ENCODE results near the gene LYRM7.
"Not testable (repeated sequence)": the region's sequence is repeated elsewhere in the genome, so short reads cannot be mapped to it uniquely, and the experiment has no call there.

The LYRM7 gene

GRCh38 chr5:131246504-131246903, 75.8 kb downstream of the LYRM7 start:
- Histone ChIP-seq H3K9me3 (ENCODE audit: control insufficient read depth, insufficient read depth, low read length) (no peaks in the 10 kb centered on the region), H3K27me3 (ENCODE audit: control insufficient read depth, low read length) (no peaks in the 10 kb centered on the region), H3K4me2 (ENCODE audit: low read length) (no peak overlapping the region), H3K36me3 (ENCODE audit: control insufficient read depth, low read length) (no peaks in the 10 kb centered on the region), H3K27ac (ENCODE audit: low read depth, low read length) (no peak overlapping the region), H4K20me1 (ENCODE audit: control insufficient read depth, insufficient read depth, low read depth, low read length) (no peaks in the 10 kb centered on the region), H3K4me3 (ENCODE audit: low read length) (no peak overlapping the region), H3K79me2 (ENCODE audit: control insufficient read depth, low read length) (no peaks in the 10 kb centered on the region), H3K9me2 (replicated peaks; ENCODE audit: control insufficient read depth, low read length) (no peaks in the 10 kb centered on the region), H3K4me1 (ENCODE audit: control insufficient read depth, low read length) (peaks cover 5% of the 10 kb centered on the region), H3F3A (ENCODE audit: control insufficient read depth, insufficient read depth) (peaks cover 10% of the 10 kb centered on the region; the same call in 1 of the 2 replicates)
- TF ChIP-seq CTCF (IDR thresholded peaks at IDR 0.05; ENCODE audit: low read depth, low read length, poor library complexity, severe bottlenecking) (no peak), EZH2phosphoT487 (IDR thresholded peaks at IDR 0.05; ENCODE audit: borderline replicate concordance, low read length) (no peak)

DNA sequence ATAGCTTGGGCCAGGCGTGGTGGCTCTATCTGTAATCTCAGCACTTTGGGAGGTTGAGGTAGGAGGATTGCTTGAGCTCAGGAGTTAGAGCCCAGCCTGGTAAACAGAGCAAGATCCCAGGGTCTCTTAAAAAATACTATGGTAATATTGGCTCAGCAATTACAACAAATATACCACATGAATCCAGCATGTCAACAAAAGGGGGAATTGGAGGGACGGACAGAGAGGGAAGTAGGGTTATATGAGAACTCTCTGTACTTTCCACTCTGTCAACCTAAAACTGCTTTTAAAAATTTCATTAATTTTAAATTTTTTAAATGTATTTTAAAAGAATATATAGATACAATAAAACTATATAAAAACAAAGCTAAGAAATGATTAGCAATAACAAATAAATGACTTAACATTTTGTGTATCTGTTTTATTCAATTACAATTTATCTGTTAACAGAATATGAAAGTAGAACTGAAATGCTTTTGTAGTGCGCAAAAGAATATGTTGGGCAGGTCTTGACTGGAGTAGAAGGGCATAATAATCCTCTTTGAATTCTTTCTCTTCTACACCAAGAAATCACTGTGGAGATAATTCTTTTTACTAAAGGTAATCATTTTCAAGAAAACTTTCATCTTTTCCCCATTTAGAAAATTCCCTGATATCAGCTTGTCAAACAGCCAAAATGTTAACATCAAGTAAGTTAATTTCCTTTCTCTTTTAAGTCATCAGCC, 80.2 kb downstream of the LYRM7 start:
- no peaks in the 10 kb centered on the region for H3K9me2 ChIP-seq (replicated peaks; ENCODE audit: control insufficient read depth, low read length)
- peaks cover 10% of the 10 kb centered on the region for H3F3A ChIP-seq (ENCODE audit: control insufficient read depth, insufficient read depth)
- peaks cover 8% of the 10 kb centered on the region for H3K79me2 ChIP-seq (ENCODE audit: control insufficient read depth, low read length)
- H3K4me3 ChIP-seq (ENCODE audit: low read length) = no peak overlapping the region
- no peaks in the 10 kb centered on the region for H4K20me1 ChIP-seq (ENCODE audit: control insufficient read depth, insufficient read depth, low read depth, low read length)
- H3K4me2 ChIP-seq (ENCODE audit: low read length) = no peak overlapping the region
- peaks cover 2% of the 10 kb centered on the region for H3K36me3 ChIP-seq (ENCODE audit: control insufficient read depth, low read length)
- no peaks in the 10 kb centered on the region for H3K9me3 ChIP-seq (ENCODE audit: control insufficient read depth, insufficient read depth, low read length)
- no peaks in the 10 kb centered on the region for H3K27me3 ChIP-seq (ENCODE audit: control insufficient read depth, low read length)
- no peak overlapping the region for H3K27ac ChIP-seq (ENCODE audit: low read depth, low read length)
- TF ChIP-seq EZH2phosphoT487 (IDR thresholded peaks at IDR 0.05; ENCODE audit: borderline replicate concordance, low read length) (no peak), CTCF (IDR thresholded peaks at IDR 0.05; ENCODE audit: low read depth, low read length, poor library complexity, severe bottlenecking) (no peak)
- H3K4me1 ChIP-seq (ENCODE audit: control insufficient read depth, low read length) = peaks cover 34% of the 10 kb centered on the region

- H3F3A ChIP-seq (ENCODE audit: control insufficient read depth, insufficient read depth) = peaks cover 15% of the 10 kb centered on the region
- TF ChIP-seq CTCF (IDR thresholded peaks at IDR 0.05; ENCODE audit: low read depth, low read length, poor library complexity, severe bottlenecking) (no peak), EZH2phosphoT487 (IDR thresholded peaks at IDR 0.05; ENCODE audit: borderline replicate concordance, low read length) (no peak)
- no peaks in the 10 kb centered on the region for H4K20me1 ChIP-seq (ENCODE audit: control insufficient read depth, insufficient read depth, low read depth, low read length)
- H3K9me2 ChIP-seq (replicated peaks; ENCODE audit: control insufficient read depth, low read length) = no peaks in the 10 kb centered on the region
- H3K9me3 ChIP-seq (ENCODE audit: control insufficient read depth, insufficient read depth, low read length) = no peaks in the 10 kb centered on the region
- H3K4me1 ChIP-seq (ENCODE audit: control insufficient read depth, low read length) = peaks cover 53% of the 10 kb centered on the region
- peaks cover 13% of the 10 kb centered on the region for H3K36me3 ChIP-seq (ENCODE audit: control insufficient read depth, low read length)
- peak overlapping the region; percentile 65 for H3K27ac ChIP-seq (ENCODE audit: low read depth, low read length)
- H3K4me2 ChIP-seq (ENCODE audit: low read length) = peak overlapping the region; percentile 81
- peak overlapping the region; percentile 75 for H3K4me3 ChIP-seq (ENCODE audit: low read length)
- no peaks in the 10 kb centered on the region for H3K27me3 ChIP-seq (ENCODE audit: control insufficient read depth, low read length)
- peaks cover 10% of the 10 kb centered on the region for H3K79me2 ChIP-seq (ENCODE audit: control insufficient read depth, low read length)
These were observed 82.1 kb downstream of the LYRM7 start for GRCh38 chr5:131252824-131253171.

- H3K9me3 ChIP-seq (ENCODE audit: control insufficient read depth, insufficient read depth, low read length); H3K9me2 ChIP-seq (replicated peaks; ENCODE audit: control insufficient read depth, low read length); H4K20me1 ChIP-seq (ENCODE audit: control insufficient read depth, insufficient read depth, low read depth, low read length); H3K27me3 ChIP-seq (ENCODE audit: control insufficient read depth, low read length); H3K4me3 ChIP-seq (ENCODE audit: low read length); H3K27ac ChIP-seq (ENCODE audit: low read depth, low read length): not testable (repeated sequence)
- Histone ChIP-seq H3K4me1 (ENCODE audit: control insufficient read depth, low read length) (peaks cover 64% of the 10 kb centered on the region), H3K4me2 (ENCODE audit: low read length) (peak overlapping the region; percentile 81), H3K79me2 (ENCODE audit: control insufficient read depth, low read length) (peaks cover 10% of the 10 kb centered on the region), H3F3A (ENCODE audit: control insufficient read depth, insufficient read depth) (peaks cover 21% of the 10 kb centered on the region), H3K36me3 (ENCODE audit: control insufficient read depth, low read length) (peaks cover 25% of the 10 kb centered on the region)
These were observed 83.3 kb downstream of the LYRM7 start for GRCh38 chr5:131254025-131254424.
